ENCODE measurements around the gene SYNDIG1.

GRCh38 chr20:24479106-24479505, 9.7 kb downstream of the SYNDIG1 start:
- TF ChIP-seq, protein P1, sequence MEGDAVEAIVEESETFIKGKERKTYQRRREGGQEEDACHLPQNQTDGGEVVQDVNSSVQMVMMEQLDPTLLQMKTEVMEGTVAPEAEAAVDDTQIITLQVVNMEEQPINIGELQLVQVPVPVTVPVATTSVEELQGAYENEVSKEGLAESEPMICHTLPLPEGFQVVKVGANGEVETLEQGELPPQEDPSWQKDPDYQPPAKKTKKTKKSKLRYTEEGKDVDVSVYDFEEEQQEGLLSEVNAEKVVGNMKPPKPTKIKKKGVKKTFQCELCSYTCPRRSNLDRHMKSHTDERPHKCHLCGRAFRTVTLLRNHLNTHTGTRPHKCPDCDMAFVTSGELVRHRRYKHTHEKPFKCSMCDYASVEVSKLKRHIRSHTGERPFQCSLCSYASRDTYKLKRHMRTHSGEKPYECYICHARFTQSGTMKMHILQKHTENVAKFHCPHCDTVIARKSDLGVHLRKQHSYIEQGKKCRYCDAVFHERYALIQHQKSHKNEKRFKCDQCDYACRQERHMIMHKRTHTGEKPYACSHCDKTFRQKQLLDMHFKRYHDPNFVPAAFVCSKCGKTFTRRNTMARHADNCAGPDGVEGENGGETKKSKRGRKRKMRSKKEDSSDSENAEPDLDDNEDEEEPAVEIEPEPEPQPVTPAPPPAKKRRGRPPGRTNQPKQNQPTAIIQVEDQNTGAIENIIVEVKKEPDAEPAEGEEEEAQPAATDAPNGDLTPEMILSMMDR (conservative IDR thresholded peaks at IDR 0.05; ENCODE audit: low read depth, low read length) = no peak
- no peak for TF ChIP-seq EZH2 (IDR thresholded peaks at IDR 0.05; ENCODE audit: borderline replicate concordance, low read depth, low read length, poor library complexity, severe bottlenecking)

All from A673 (cell line).